ENCODE measurements around the gene GPC5. TPM values are rescaled to one million over a fixed set of nuclear protein-coding genes. Genes with fewer than 3 reads are reported as not detected.
"Not testable (repeated sequence)": the region's sequence is repeated elsewhere in the genome, so short reads cannot be mapped to it uniquely, and the experiment has no call there.

Gene GPC5
- total RNA-seq, 1 experiment from 2014 or later: not detected

DNA sequence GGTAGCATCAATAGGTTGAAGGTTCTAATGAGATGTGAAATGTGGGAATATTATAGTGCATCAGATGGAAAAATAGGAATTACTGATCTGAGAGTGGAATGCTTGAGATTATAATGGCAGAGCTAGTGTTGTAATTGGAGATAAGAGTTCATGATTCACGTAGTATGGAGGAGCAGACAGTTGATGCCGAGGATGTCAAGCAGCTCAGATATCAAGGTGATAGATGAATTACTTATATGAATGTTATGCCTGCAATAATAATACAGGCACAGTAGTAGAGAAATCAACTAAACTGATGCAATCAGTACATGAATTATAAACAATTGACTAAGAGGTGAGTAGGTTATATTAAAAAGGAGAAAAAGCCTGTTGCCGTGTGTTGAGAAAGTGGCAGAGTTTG lies 1035.0 kb downstream of the GPC5 start:
- H3K9me3 ChIP-seq (replicated peaks): no peaks in the 10 kb centered on the region; the same call in 1 of the 2 replicates
- H3K4me1 ChIP-seq (replicated peaks): no peaks in the 10 kb centered on the region
- H3K27ac ChIP-seq: no peak overlapping the region
- no peak overlapping the region for H3K4me3 ChIP-seq
- no peaks in the 10 kb centered on the region for H3K27me3 ChIP-seq (replicated peaks)
- DNase-seq (ENCODE audit: low read depth in 1 of 2, low spot score in 2 of 2): no peak
- H3K36me3 ChIP-seq: no peaks in the 10 kb centered on the region

- H3K4me3 ChIP-seq: no peak overlapping the region
- no peak for DNase-seq (ENCODE audit: low read depth in 1 of 2, low spot score in 2 of 2)
- H3K4me1 ChIP-seq (replicated peaks): no peaks in the 10 kb centered on the region
- H3K9me3 ChIP-seq (replicated peaks): no peaks in the 10 kb centered on the region; the same call in 1 of the 2 replicates
- H3K27me3 ChIP-seq (replicated peaks): no peaks in the 10 kb centered on the region
- H3K27ac ChIP-seq: no peak overlapping the region
- H3K36me3 ChIP-seq: no peaks in the 10 kb centered on the region
These were observed 1035.5 kb downstream of the GPC5 start for GRCh38 chr13:92433963-92434362.

- Histone ChIP-seq H3K36me3 (no peaks in the 10 kb centered on the region), H3K27me3 (replicated peaks) (no peaks in the 10 kb centered on the region), H3K9me3 (replicated peaks) (no peaks in the 10 kb centered on the region; the same call in 1 of the 2 replicates), H3K4me1 (replicated peaks) (no peaks in the 10 kb centered on the region), H3K4me3 (no peak overlapping the region), H3K27ac (no peak overlapping the region)
- DNase-seq (ENCODE audit: low read depth in 1 of 2, low spot score in 2 of 2): no peak
These were observed 1038.5 kb downstream of the GPC5 start for GRCh38 chr13:92436924-92437323.

GRCh38 chr13:92444244-92444643 lies 1045.8 kb downstream of the GPC5 start:
- Histone ChIP-seq H3K9me3 (replicated peaks) (0 out of 2 replicates have a peak, but pooled peaks cover 3% of the 10 kb centered on the region), H3K36me3 (no peaks in the 10 kb centered on the region), H3K4me3 (no peak overlapping the region), H3K27me3 (replicated peaks) (no peaks in the 10 kb centered on the region), H3K27ac (no peak overlapping the region), H3K4me1 (replicated peaks) (no peaks in the 10 kb centered on the region)
- DNase-seq (ENCODE audit: low read depth in 1 of 2, low spot score in 2 of 2): no peak

DNA sequence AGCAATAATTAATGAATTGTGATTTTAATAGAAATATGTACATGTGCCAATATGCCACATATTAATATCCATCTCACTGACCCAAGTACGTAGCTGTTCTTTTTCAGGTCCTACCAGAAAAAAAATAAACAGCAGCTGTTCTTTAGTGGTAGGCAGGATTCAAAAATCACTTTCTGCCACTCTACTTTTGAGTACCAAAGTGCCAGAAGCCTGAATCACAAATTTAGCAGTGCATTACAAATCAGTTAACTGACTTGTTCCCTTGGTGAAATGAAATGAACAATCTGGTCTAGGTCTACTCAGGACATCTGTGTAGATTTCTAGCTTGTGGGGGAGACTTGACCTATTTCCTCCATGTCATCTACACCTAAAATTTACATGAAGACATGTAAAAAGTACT lies 1052.6 kb downstream of the GPC5 start:
- no peaks in the 10 kb centered on the region for H3K36me3 ChIP-seq
- no peak overlapping the region for H3K27ac ChIP-seq
- H3K4me3 ChIP-seq: no peak overlapping the region
- no peak for DNase-seq (ENCODE audit: low read depth in 1 of 2, low spot score in 2 of 2)
- H3K4me1 ChIP-seq (replicated peaks): no peaks in the 10 kb centered on the region
- peaks cover 4% of the 10 kb centered on the region; the same call in 1 of the 2 replicates for H3K27me3 ChIP-seq (replicated peaks)
- H3K9me3 ChIP-seq (replicated peaks): no peaks in the 10 kb centered on the region

DNA sequence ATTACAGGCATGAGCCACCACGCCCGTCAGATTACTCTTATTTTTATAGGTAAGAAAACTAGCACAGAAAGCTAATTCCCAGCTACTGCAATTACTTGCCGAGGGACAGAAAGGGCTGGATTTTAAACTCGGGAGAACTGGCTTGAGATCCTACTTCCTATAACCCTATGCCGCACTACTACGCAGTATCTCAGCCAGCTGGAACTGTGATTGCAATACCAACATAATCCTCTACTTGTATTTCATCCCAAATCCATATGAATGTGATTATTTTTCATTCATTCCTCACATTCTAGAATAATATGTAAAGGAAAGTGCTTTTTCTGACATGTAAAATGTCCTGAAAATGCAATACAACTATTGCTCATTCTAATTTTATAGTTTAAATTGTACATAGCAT lies 1054.4 kb downstream of the GPC5 start:
- Histone ChIP-seq H3K27ac (no peak overlapping the region), H3K36me3 (no peaks in the 10 kb centered on the region), H3K4me1 (replicated peaks) (no peaks in the 10 kb centered on the region), H3K4me3 (no peak overlapping the region), H3K9me3 (replicated peaks) (no peaks in the 10 kb centered on the region), H3K27me3 (replicated peaks) (peaks cover 4% of the 10 kb centered on the region; the same call in 1 of the 2 replicates)
- no peak for DNase-seq (ENCODE audit: low read depth in 1 of 2, low spot score in 2 of 2)

GRCh38 chr13:92459306-92459705 lies 1060.9 kb downstream of the GPC5 start:
- H3K4me1 ChIP-seq (replicated peaks): no peaks in the 10 kb centered on the region
- no peak overlapping the region for H3K4me3 ChIP-seq
- 0 out of 2 replicates have a peak, but pooled peaks cover 2% of the 10 kb centered on the region for H3K27me3 ChIP-seq (replicated peaks)
- no peaks in the 10 kb centered on the region for H3K36me3 ChIP-seq
- no peaks in the 10 kb centered on the region for H3K9me3 ChIP-seq (replicated peaks)
- no peak overlapping the region for H3K27ac ChIP-seq
- DNase-seq (ENCODE audit: low read depth in 1 of 2, low spot score in 2 of 2): no peak

DNA sequence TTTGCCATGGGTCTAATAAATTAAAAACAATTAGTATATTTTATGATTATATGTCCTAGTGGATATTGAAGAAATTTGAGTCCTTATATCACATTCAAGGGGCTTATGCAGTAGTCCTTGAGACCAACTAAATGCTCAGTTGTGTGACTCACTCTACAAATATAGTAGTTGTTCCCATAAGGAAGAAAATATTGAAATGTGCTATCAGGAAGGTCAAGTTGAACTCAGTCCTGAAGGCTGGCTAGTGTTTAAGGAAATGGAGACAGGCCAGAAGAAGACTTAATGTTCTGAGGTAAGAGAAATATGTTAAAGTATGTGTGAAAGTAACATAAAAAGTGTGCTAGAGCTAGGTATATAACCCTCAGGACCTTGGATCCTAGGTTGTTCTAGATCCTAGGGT lies 1062.1 kb downstream of the GPC5 start:
- H3K27me3 ChIP-seq (replicated peaks): no peaks in the 10 kb centered on the region
- DNase-seq (ENCODE audit: low read depth in 1 of 2, low spot score in 2 of 2): no peak
- no peaks in the 10 kb centered on the region for H3K36me3 ChIP-seq
- no peaks in the 10 kb centered on the region for H3K4me1 ChIP-seq (replicated peaks)
- no peak overlapping the region for H3K27ac ChIP-seq
- no peaks in the 10 kb centered on the region for H3K9me3 ChIP-seq (replicated peaks)
- no peak overlapping the region for H3K4me3 ChIP-seq

- Histone ChIP-seq H3K4me1 (replicated peaks) (no peaks in the 10 kb centered on the region), H3K27ac (no peak overlapping the region)
These were observed 1063.0 kb downstream of the GPC5 start for GRCh38 chr13:92461402-92461801.

DNA sequence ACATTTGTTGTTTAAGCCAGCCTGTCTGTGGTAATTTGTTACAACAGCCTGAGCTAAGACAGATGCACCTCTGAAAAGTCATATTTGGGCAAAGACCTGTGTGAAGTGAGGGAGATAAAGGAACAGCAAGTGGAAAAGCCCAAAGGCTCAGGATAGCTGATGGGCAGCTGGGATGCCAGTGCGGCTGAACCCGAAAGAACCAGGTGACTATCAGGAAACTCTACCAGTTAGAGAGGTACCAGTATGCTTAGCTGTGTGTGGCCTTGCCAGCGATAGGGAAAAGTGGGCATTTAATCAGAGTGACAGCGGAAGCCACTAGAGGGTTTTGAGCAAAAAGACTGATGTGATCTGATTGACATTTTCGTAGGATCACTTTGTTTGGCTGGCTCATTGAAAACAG lies 1063.4 kb downstream of the GPC5 start:
- no peak overlapping the region for H3K27ac ChIP-seq
- no peaks in the 10 kb centered on the region for H3K9me3 ChIP-seq (replicated peaks)
- no peak for DNase-seq (ENCODE audit: low read depth in 1 of 2, low spot score in 2 of 2)
- no peaks in the 10 kb centered on the region for H3K4me1 ChIP-seq (replicated peaks)
- H3K4me3 ChIP-seq: no peak overlapping the region
- H3K36me3 ChIP-seq: no peaks in the 10 kb centered on the region
- no peaks in the 10 kb centered on the region for H3K27me3 ChIP-seq (replicated peaks)

More at GRCh38 chr13:92461402-92461801, 1063.0 kb downstream of the GPC5 start:
- DNase-seq (ENCODE audit: low read depth in 1 of 2, low spot score in 2 of 2): no peak
- Histone ChIP-seq H3K27me3 (replicated peaks) (no peaks in the 10 kb centered on the region), H3K36me3 (no peaks in the 10 kb centered on the region), H3K4me3 (no peak overlapping the region), H3K9me3 (replicated peaks) (no peaks in the 10 kb centered on the region)

- Histone ChIP-seq H3K4me3 (no peak overlapping the region), H3K27me3 (replicated peaks) (no peaks in the 10 kb centered on the region), H3K36me3 (no peaks in the 10 kb centered on the region), H3K9me3 (replicated peaks) (no peaks in the 10 kb centered on the region), H3K4me1 (replicated peaks) (no peaks in the 10 kb centered on the region), H3K27ac (no peak overlapping the region)
- DNase-seq (ENCODE audit: low read depth in 1 of 2, low spot score in 2 of 2): no peak
These were observed 1064.7 kb downstream of the GPC5 start for GRCh38 chr13:92463134-92463533.

DNA sequence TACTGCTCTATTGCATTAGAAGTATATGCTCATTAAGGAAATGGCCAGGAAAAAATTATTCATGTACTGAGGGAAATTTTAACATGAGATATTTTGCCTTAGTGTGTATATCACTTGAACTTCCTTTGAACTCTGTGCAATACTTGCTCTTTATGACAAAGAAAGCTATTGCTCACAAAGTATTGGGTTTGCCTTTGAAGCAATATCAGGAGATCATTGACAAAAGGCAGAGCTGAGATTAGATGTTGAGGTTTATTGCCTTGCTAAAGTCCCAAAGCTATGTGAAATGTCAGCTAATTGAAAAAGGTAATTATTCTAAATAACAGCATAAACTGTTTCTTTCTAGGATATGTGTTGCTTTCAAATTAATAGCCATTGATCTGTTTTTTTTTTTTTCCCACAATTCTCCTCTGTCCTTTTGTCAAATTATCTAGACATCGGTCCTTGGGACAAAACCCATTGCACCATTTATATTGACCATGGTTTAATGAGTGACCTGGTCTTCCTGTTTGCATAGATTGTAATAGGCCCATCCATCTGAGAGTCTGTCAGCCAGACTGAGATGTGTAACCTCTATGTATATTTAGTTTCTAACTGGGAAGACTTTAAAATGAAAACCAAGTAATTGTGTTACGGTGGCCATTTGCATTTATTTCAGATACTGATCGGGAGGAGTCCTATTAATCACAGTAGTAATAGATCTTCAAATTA lies 1075.5 kb downstream of the GPC5 start:
- no peak for DNase-seq (ENCODE audit: low read depth in 1 of 2, low spot score in 2 of 2)
- Histone ChIP-seq H3K27me3 (replicated peaks) (no peaks in the 10 kb centered on the region), H3K4me3 (no peak overlapping the region), H3K36me3 (no peaks in the 10 kb centered on the region), H3K4me1 (replicated peaks) (no peaks in the 10 kb centered on the region), H3K27ac (no peak overlapping the region), H3K9me3 (replicated peaks) (no peaks in the 10 kb centered on the region)

DNA sequence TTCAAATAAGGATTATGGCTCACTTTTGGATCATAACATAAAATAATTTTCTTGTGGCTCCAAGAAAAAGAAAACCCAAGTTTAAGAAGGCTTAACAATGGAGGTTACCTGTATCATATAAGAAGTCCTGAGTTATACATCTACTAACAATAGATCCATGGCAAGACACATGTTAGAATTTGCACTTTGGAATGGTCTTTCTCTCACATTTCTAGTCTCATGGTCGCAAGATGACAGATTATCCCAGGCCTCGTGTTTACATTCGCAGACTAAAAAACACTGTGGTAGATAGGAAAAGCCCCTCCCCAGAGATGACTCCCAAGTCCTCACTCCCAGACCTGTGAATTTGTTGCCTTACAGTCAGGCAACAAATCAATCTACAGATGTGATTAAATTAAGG lies 1082.0 kb downstream of the GPC5 start:
- no peak for DNase-seq (ENCODE audit: low read depth in 1 of 2, low spot score in 2 of 2)
- H3K36me3 ChIP-seq: no peaks in the 10 kb centered on the region
- no peak overlapping the region for H3K27ac ChIP-seq
- no peak overlapping the region for H3K4me3 ChIP-seq
- no peaks in the 10 kb centered on the region for H3K9me3 ChIP-seq (replicated peaks)
- H3K27me3 ChIP-seq (replicated peaks): no peaks in the 10 kb centered on the region
- no peaks in the 10 kb centered on the region for H3K4me1 ChIP-seq (replicated peaks)

DNA sequence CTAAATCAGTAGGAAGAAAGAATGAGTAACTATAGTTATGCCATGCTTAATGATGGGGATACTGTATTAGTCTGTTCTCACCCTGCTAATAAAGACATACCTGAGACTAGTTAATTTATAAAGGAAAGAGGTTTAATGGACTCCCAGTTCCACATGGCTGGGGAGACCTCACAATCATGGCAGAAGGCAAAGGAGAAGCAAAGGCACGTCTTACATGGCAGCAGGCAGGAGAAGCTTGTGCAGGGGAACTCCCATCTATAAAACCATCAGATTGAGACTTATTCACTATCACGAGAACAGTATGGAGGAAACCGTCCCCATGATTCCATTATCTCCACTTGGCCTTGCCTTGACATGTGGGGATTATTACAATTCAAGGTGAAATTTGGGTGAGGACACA lies 1084.4 kb downstream of the GPC5 start:
- DNase-seq (ENCODE audit: low read depth in 1 of 2, low spot score in 2 of 2); H3K4me3 ChIP-seq: not testable (repeated sequence)

GRCh38 chr13:92483894-92484293 lies 1085.5 kb downstream of the GPC5 start:
- Histone ChIP-seq H3K36me3 (no peaks in the 10 kb centered on the region), H3K4me3 (no peak overlapping the region), H3K27me3 (replicated peaks) (no peaks in the 10 kb centered on the region; the same call in 1 of the 2 replicates), H3K27ac (no peak overlapping the region), H3K4me1 (replicated peaks) (no peaks in the 10 kb centered on the region), H3K9me3 (replicated peaks) (no peaks in the 10 kb centered on the region)
- DNase-seq (ENCODE audit: low read depth in 1 of 2, low spot score in 2 of 2): no peak

More for the DNA sequence above, 1084.4 kb downstream of the GPC5 start:
- H3K27ac ChIP-seq; H3K27me3 ChIP-seq (replicated peaks); H3K4me1 ChIP-seq (replicated peaks); H3K36me3 ChIP-seq; H3K9me3 ChIP-seq (replicated peaks): not testable (repeated sequence)

Measured in SJSA1 (cell line).